Body of pancreas (tissue), 4 donors: ENCODE results near the gene ZNF883. TPM values are rescaled to one million over a fixed set of nuclear protein-coding genes. Genes with fewer than 3 reads are reported as not detected.
"Not testable (repeated sequence)": the region's sequence is repeated elsewhere in the genome, so short reads cannot be mapped to it uniquely, and the experiment has no call there.

ENCODE experiments used
- ATAC-seq: fragments of 150-250 bp; one replicate; pipeline ENCODE4 v1.9.1; 2016
- DNase-seq, 4 donors: peaks; one replicate each; pipeline ENCODE4 v3.0.0-alpha.2; 2019
- H3K27ac ChIP-seq, 4 donors: fragments of 200-600 bp; sonication (generic); 1 replicate in 3 of 4; 2 replicates in 1 of 4; pipeline versions ENCODE4 v1.5.1 to v1.6.1; 2016 to 2019; ENCODE audit warnings: mild to moderate bottlenecking in 1 of 4, mixed read lengths in 1 of 4, moderate library complexity in 1 of 4
- H3K27me3 ChIP-seq, 2 donors: fragments of 200-600 bp; sonication (generic); one replicate each; pipeline ENCODE4 v1.6.0; 2016; ENCODE audit warnings: mild to moderate bottlenecking in 1 of 2
- H3K36me3 ChIP-seq, 2 donors: fragments of 200-600 bp; sonication (generic); replicated peaks in 1 of 2; 2 replicates each; pipeline ENCODE4 v1.5.1; 2016; ENCODE audit warnings: low read depth in 2 of 2; ENCODE audit not compliant: insufficient read depth in 1 of 2
- H3K4me1 ChIP-seq: fragments of 200-600 bp; sonication (generic); one replicate; pipeline ENCODE4 v1.6.0; 2016
- H3K4me3 ChIP-seq, 2 donors: fragments of 200-600 bp; sonication (generic); 1 replicate in 1 of 2; 2 replicates in 1 of 2; pipeline ENCODE4 v1.5.1; 2016 to 2019
- H3K9me3 ChIP-seq, 3 donors: fragments of 200-600 bp; sonication (generic); 1 replicate in 2 of 3; 2 replicates in 1 of 3; pipeline ENCODE4 v1.5.1; 2016
- CTCF ChIP-seq, 7 experiments: fragments of 450-650 bp in 4 of 7; fragments of 200-600 bp in 3 of 7; sonication (generic) in 3 of 7; IDR thresholded peaks; one replicate each; pipeline ENCODE4 v1.5.1; 2016 to 2019; ENCODE audit warnings: antibody characterized with exemption in 7 of 7
- POLR2A ChIP-seq, 3 donors: fragments of 450-650 bp; IDR thresholded peaks; one replicate each; pipeline ENCODE4 v1.6.1; 2016; ENCODE audit warnings: antibody characterized with exemption in 3 of 3, mild to moderate bottlenecking in 2 of 3
- WGBS, 2 donors: methylation state at CpG; one replicate each; pipeline ENCODE4 v1.1.5; 2017; 5-methylcytosine and 5-hydroxymethylcytosine counted together
- intact Hi-C: fragments of 100-400 bp; cut with DNase I; formaldehyde crosslinking; loops from one replicate; pipeline ENCODE4 v1.15.1; 2023
- total RNA-seq, 2 donors: library from RNA; depleted of rRNA; stranded (reverse); fragments of >200 nt; gene quantifications; one replicate each; pipeline ENCODE4 v1.1.0, GENCODE V29; 2016

The ZNF883 gene
- 1 to 10 TPM in 1 of 2 donors, not detected in 1; 2.6 TPM for total RNA-seq

- H3K27me3 ChIP-seq = no peaks in the 10 kb centered on the region
- no peak within 1 kb of the TSS for H3K27ac ChIP-seq
- H3K4me1 ChIP-seq = no peaks in the 10 kb centered on the region
- H3K36me3 ChIP-seq = no peaks in the 10 kb centered on the region
- intact Hi-C loops = no loop called here
- H3K9me3 ChIP-seq = no peaks in the 10 kb centered on the region
- peak within 1 kb of the TSS in 1 of 2 donors; percentile 5 for H3K4me3 ChIP-seq
- ATAC-seq (peak; percentile 67), DNase-seq (peak; percentile 53 to 66 (median 60))
- 2 to 3% methylated on average over 27 to 30 of the region's 30 CpGs for WGBS, 2 donors
- no peak for TF ChIP-seq CTCF (IDR thresholded peaks at IDR 0.05)
- TF ChIP-seq POLR2A (IDR thresholded peaks at IDR 0.05) = no peak
These were observed at the start of gene ZNF883 for GRCh38 chr9:113011911-113012381. TSS of gene ZNF883 (minus strand) at chr9:113012192.

GRCh38 chr9:113061072-113061850, 49.3 kb upstream of the ZNF883 start:
- peaks cover 0 to 19% (median 0%) of the 10 kb centered on the region in 3 donors for H3K9me3 ChIP-seq
- peak; percentile 26 to 57 (median 46) for DNase-seq

GRCh38 chr9:113059581-113060284, 47.7 kb upstream of the ZNF883 start:
- H3K9me3 ChIP-seq = peaks cover 0 to 24% (median 0%) of the 10 kb centered on the region in 3 donors

More at GRCh38 chr9:113061072-113061850, 49.3 kb upstream of the ZNF883 start:
- intact Hi-C loops, H3K36me3 ChIP-seq, H3K27ac ChIP-seq, ATAC-seq, H3K4me1 ChIP-seq, H3K27me3 ChIP-seq, H3K4me3 ChIP-seq: not testable (repeated sequence)
- WGBS, 2 donors = 3 to 28% methylated on average over 18 to 24 of the region's 33 CpGs

GRCh38 chr9:113057193-113057592, 45.2 kb upstream of the ZNF883 start:
- intact Hi-C loops = no loop called here
- Histone ChIP-seq H3K27me3 (peaks cover 0 to 5% of the 10 kb centered on the region in 2 donors), H3K4me1 (peaks cover 8% of the 10 kb centered on the region), H3K9me3 (peaks cover 0 to 32% (median 0%) of the 10 kb centered on the region in 3 donors), H3K27ac (no peak overlapping the region), H3K36me3 (no peaks in the 10 kb centered on the region), H3K4me3 (peak overlapping the region in 1 of 2 donors; percentile 46)
- TF ChIP-seq POLR2A (IDR thresholded peaks at IDR 0.05) = no peak
- TF ChIP-seq CTCF (IDR thresholded peaks at IDR 0.05) = no peak
- DNase-seq (no peak), ATAC-seq (no peak)
- WGBS, 2 donors = 16 to 35% methylated on average over 5 of the region's 5 CpGs

More at GRCh38 chr9:113059581-113060284, 47.7 kb upstream of the ZNF883 start:
- DNase-seq, H3K4me3 ChIP-seq, H3K27ac ChIP-seq, H3K4me1 ChIP-seq, ATAC-seq, H3K36me3 ChIP-seq, H3K27me3 ChIP-seq, intact Hi-C loops: not testable (repeated sequence)
- WGBS, 2 donors = 2 to 8% methylated on average over 33 to 54 of the region's 61 CpGs

GRCh38 chr9:113056191-113057106, 44.5 kb upstream of the ZNF883 start, which contains the start of gene ZFP37:
TSS of gene ZFP37 (minus strand) at chr9:113056724. CDS start at chr9:113056688, 36 bp downstream.
- Histone ChIP-seq H3K27ac (peak within 1 kb of the TSS in 3 of 4 donors; percentile 42 to 62 (median 54)), H3K9me3 (peaks cover 0 to 37% (median 0%) of the 10 kb centered on the region in 3 donors), H3K4me3 (peak within 1 kb of the TSS; percentile 46 to 74), H3K27me3 (peaks cover 0 to 3% of the 10 kb centered on the region in 2 donors), H3K4me1 (peaks cover 8% of the 10 kb centered on the region), H3K36me3 (no peaks in the 10 kb centered on the region)
- peak in 1 of 7 experiments; percentile 19 for TF ChIP-seq CTCF (IDR thresholded peaks at IDR 0.05)
- TF ChIP-seq POLR2A (IDR thresholded peaks at IDR 0.05) = peak in 2 of 3 donors; percentile 45 to 65
- DNase-seq (peak; percentile 91 to 95 (median 94)), ATAC-seq (peak; percentile 99)
- intact Hi-C loops = no loop called here
- 1 to 3% methylated on average over 47 to 62 of the region's 62 CpGs for WGBS, 2 donors
